NT2/D1 (cell line): Measurements from ENCODE around the gene RNF19B.

Experiments
- DNase-seq: peaks from one replicate; pipeline ENCODE4 v3.0.0-alpha.2; 2011; ENCODE audit warnings: low read depth, low spot score
- H3K27me3 ChIP-seq: 2 replicates; pipeline ENCODE4 v1.6.0; 2011; ENCODE audit warnings: mild to moderate bottlenecking; ENCODE audit not compliant: insufficient read length, insufficient read depth
- H3K36me3 ChIP-seq: 2 replicates; pipeline ENCODE4 v1.6.1; 2011; ENCODE audit warnings: mild to moderate bottlenecking, low read length, mixed read lengths; ENCODE audit not compliant: insufficient read depth, insufficient read length
- H3K4me1 ChIP-seq: 2 replicates; pipeline ENCODE4 v1.5.1; 2011; ENCODE audit not compliant: insufficient read depth, insufficient read length
- H3K4me3 ChIP-seq: 2 replicates; pipeline ENCODE4 v1.5.1; 2011; ENCODE audit warnings: low read depth; ENCODE audit not compliant: insufficient read length
- H3K9ac ChIP-seq: 2 replicates; pipeline ENCODE4 v1.6.0; 2011; ENCODE audit warnings: low read depth; ENCODE audit not compliant: insufficient read length
- H3K9me3 ChIP-seq: 2 replicates; pipeline ENCODE4 v1.5.1; 2011; ENCODE audit warnings: mild to moderate bottlenecking, low read length; ENCODE audit not compliant: insufficient read depth
- SUZ12 ChIP-seq: IDR thresholded peaks from 2 replicates; pipeline ENCODE4 v1.6.1; 2011; ENCODE audit not compliant: insufficient read length, insufficient read depth; ENCODE audit errors: extremely low read depth
- YY1 ChIP-seq: IDR thresholded peaks from 2 replicates; pipeline ENCODE4 v1.6.1; 2011; ENCODE audit not compliant: insufficient read length, insufficient read depth
- ZNF274 ChIP-seq: IDR thresholded peaks from 2 replicates; pipeline ENCODE4 v1.6.1; 2011; ENCODE audit warnings: mild to moderate bottlenecking, low read depth, low read length

Gene RNF19B

DNA sequence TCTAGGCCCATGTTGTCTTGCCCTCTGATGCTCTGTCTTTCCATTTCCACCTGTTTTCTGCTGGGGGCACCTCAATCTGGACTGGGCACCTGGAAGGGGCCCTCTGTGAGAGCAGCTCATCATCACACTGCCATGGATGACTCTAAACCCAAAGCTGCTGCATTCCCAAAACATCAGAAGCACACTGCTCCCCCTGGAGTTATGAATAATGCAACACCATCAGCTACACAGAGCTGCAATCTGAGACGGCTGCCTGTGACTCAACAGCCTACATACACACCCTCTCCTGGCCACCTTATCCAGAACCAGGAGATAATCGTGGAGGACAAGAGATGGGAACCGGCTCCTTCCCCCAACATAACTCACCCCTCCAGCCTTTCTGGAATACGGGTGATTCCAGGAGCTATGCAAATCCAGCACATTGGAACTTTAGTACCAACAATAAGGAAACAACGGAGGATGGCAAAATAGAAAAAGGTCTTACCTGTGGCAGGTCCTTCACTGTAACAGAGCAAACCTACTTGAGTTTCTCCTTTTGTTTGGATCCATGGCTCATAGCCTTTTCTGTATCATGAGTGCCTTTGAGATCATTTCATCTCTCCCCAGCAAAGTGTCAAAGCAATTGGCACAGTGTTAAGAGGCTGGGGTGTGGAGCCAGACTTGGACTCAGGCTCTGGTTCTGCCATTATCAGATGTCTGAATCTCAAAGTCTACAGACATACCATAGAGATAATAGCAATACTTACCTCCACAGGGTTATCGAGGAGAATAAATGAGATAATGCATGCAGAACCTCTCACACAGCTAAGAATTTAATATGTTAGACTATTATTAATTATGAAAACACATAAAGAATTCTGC lies 42.8 kb upstream of the RNF19B start:
- TF ChIP-seq ZNF274: no peak
- H3K9me3 ChIP-seq: no peaks in the 10 kb centered on the region
- peaks cover 62% of the 10 kb centered on the region for H3K36me3 ChIP-seq
- H3K9ac ChIP-seq: no peak overlapping the region
- no peak overlapping the region for H3K4me3 ChIP-seq
- peaks cover 8% of the 10 kb centered on the region for H3K4me1 ChIP-seq
- no peak for DNase-seq
- no peaks in the 10 kb centered on the region for H3K27me3 ChIP-seq

GRCh38 chr1:33005838-33006421 lies 41.3 kb upstream of the RNF19B start:
- Histone ChIP-seq H3K9ac (no peak overlapping the region), H3K4me3 (no peak overlapping the region), H3K36me3 (peaks cover 52% of the 10 kb centered on the region), H3K27me3 (no peaks in the 10 kb centered on the region), H3K4me1 (peaks cover 8% of the 10 kb centered on the region), H3K9me3 (no peaks in the 10 kb centered on the region)
- TF ChIP-seq ZNF274 (no peak), YY1 (no peak), SUZ12 (no peak)
- DNase-seq: no peak

DNA sequence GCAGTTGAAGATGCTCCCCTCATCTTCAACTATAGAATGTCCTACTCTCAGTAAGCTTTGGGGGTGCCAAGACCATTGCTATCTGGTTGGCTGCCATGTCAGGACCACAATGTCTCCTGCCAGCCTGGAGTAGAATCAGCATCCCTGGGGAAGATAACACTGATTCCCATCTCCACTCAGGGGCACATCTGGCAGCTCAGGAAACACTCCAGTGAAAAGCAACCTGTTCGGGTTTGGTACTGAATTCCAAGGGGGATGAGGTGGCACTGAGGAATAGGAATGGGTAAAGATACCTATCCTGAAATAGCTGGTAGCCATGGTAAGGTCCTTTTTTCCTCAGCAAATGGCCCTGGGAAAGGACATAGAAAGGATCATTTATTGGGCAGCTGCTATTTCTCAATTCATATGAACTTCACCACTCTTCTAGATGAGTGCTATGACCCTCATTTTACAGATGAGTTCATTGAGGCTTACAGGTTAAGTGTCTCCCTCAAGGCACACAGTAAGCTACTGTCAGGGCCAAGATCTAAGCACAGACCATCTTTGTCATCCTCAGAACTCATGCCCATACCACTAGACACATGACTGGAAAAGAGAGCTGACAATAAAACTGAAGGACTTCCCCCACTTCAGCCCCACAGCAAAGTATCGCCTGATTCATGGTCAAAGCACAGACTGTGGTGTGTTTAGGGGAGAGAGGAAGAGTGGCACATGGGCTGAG lies 40.7 kb upstream of the RNF19B start:
- H3K4me3 ChIP-seq: no peak overlapping the region
- H3K36me3 ChIP-seq: peaks cover 47% of the 10 kb centered on the region
- no peaks in the 10 kb centered on the region for H3K27me3 ChIP-seq
- TF ChIP-seq YY1: no peak
- TF ChIP-seq SUZ12: no peak
- TF ChIP-seq ZNF274: no peak
- H3K9ac ChIP-seq: no peak overlapping the region
- no peaks in the 10 kb centered on the region for H3K9me3 ChIP-seq
- DNase-seq: no peak
- peaks cover 8% of the 10 kb centered on the region for H3K4me1 ChIP-seq

DNA sequence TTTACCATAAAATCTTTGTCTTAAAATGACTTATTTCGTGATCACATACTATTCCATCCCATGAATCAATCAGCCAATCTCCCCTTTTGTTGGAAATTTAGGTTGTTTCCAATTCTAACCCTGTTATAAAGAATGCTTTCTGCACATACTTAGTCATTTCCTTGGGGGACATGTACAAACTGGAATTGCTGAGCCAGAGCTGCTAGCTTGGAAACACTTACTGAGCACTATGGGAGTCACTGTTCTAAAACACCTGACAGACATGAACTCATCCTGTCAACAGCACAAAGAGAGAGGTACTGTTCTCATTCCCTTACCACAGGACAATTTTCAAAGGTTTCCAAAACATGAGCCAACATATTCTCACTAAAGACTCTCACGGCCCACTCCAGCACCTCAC lies 40.0 kb upstream of the RNF19B start:
- DNase-seq: no peak
- Histone ChIP-seq H3K36me3 (peaks cover 46% of the 10 kb centered on the region), H3K9ac (no peak overlapping the region), H3K9me3 (no peaks in the 10 kb centered on the region), H3K4me3 (no peak overlapping the region), H3K4me1 (peaks cover 8% of the 10 kb centered on the region), H3K27me3 (no peaks in the 10 kb centered on the region)
- TF ChIP-seq YY1 (no peak), SUZ12 (no peak), ZNF274 (no peak)

DNA sequence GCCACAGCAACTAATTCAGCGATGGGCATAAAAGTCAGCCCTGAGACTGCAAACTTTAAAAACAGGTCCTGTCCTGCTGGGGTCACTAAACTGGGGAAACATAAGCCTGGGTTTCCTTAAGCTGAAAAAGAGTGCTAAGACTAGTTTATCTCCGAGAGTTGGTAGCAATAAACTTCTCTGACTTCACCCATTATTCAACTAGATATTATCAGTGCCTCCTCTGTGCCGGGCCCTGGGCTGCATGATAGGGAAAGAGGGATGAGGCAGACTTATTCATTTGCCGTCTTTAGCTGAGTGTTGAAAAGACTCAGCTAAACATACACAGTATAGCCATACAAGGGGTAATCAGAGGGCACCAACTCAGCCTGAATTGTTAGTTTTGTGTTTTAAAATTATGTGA lies 39.0 kb upstream of the RNF19B start:
- H3K4me1 ChIP-seq: peaks cover 4% of the 10 kb centered on the region
- H3K27me3 ChIP-seq: no peaks in the 10 kb centered on the region
- no peaks in the 10 kb centered on the region for H3K9me3 ChIP-seq
- no peak overlapping the region for H3K9ac ChIP-seq
- peaks cover 37% of the 10 kb centered on the region for H3K36me3 ChIP-seq
- no peak for DNase-seq
- no peak overlapping the region for H3K4me3 ChIP-seq
- TF ChIP-seq SUZ12: no peak
- no peak for TF ChIP-seq ZNF274
- TF ChIP-seq YY1: no peak

GRCh38 chr1:33002006-33002405 lies 37.4 kb upstream of the RNF19B start:
- DNase-seq: no peak
- H3K9ac ChIP-seq: no peak overlapping the region
- H3K27me3 ChIP-seq: no peaks in the 10 kb centered on the region
- no peak for TF ChIP-seq SUZ12
- TF ChIP-seq ZNF274: no peak
- TF ChIP-seq YY1: no peak
- peaks cover 21% of the 10 kb centered on the region for H3K36me3 ChIP-seq
- peaks cover 3% of the 10 kb centered on the region for H3K4me1 ChIP-seq
- H3K9me3 ChIP-seq: no peaks in the 10 kb centered on the region
- no peak overlapping the region for H3K4me3 ChIP-seq

- Histone ChIP-seq H3K4me1 (peaks cover 3% of the 10 kb centered on the region), H3K9ac (no peak overlapping the region), H3K27me3 (no peaks in the 10 kb centered on the region), H3K36me3 (peaks cover 19% of the 10 kb centered on the region), H3K9me3 (no peaks in the 10 kb centered on the region), H3K4me3 (no peak overlapping the region)
- no peak for DNase-seq
- TF ChIP-seq ZNF274: no peak
- no peak for TF ChIP-seq SUZ12
- no peak for TF ChIP-seq YY1
These were observed 36.7 kb upstream of the RNF19B start for GRCh38 chr1:33001282-33001681.
